IMR-90 (cell line): Measurements from ENCODE around the gene MYEOV. TPM values are rescaled to one million over a fixed set of nuclear protein-coding genes. Genes with fewer than 3 reads are reported as not detected.

ENCODE experiments used
- ATAC-seq: fragments of 200-7000 bp; cut with Tn5 transposase; 2 replicates; pipeline ENCODE4 v1.9.1; 2020; ENCODE audit warnings: low read depth, mild to moderate bottlenecking, moderate library complexity
- BruUV-seq: library from RNA; stranded (reverse); fragments of 400-500 nt; replicated peaks from 2 replicates; lab custom pipeline; 2021; lab: Mats Ljungman, UMichigan
- CTCF ChIA-PET: fragments of 300-600 bp; formaldehyde crosslinking; extraction: SDS; loops from one replicate; lab custom pipeline; 2021; ENCODE audit warnings: antibody characterized with exemption; lab: Yijun Ruan, JAX
- POLR2A ChIA-PET: fragments of 300-600 bp; sonication (Branson Sonifier 250); formaldehyde crosslinking; loops from one replicate; lab custom pipeline; 2022; ENCODE audit warnings: antibody characterized with exemption; ENCODE audit not compliant: unreplicated experiment; lab: Charles Lee
- DNase-seq: peaks from one replicate; pipeline ENCODE4 v3.0.0; 2013
- H2AFZ ChIP-seq: replicated peaks from 2 replicates; pipeline ENCODE3; 2013; ENCODE audit warnings: low read length, mild to moderate bottlenecking; ENCODE audit not compliant: poor library complexity
- H2AK5ac ChIP-seq: 2 replicates; pipeline ENCODE4 v1.6.1; 2013; ENCODE audit warnings: low read depth, low read length, inconsistent platforms
- H2AK9ac ChIP-seq: replicated peaks from 2 replicates; pipeline ENCODE3; 2013; ENCODE audit warnings: mild to moderate bottlenecking, low read depth, low read length, moderate library complexity; ENCODE audit not compliant: poor library complexity
- H2BK120ac ChIP-seq: 2 replicates; pipeline ENCODE4 v1.6.1; 2013; ENCODE audit warnings: low read depth, low read length, inconsistent platforms
- H2BK15ac ChIP-seq: 3 replicates; pipeline ENCODE4 v1.6.1; 2013; ENCODE audit warnings: low read depth, low read length, inconsistent platforms
- H2BK20ac ChIP-seq: 2 replicates; pipeline ENCODE4 v1.6.1; 2013; ENCODE audit warnings: low read depth, mild to moderate bottlenecking, inconsistent platforms, low read length, moderate library complexity
- H2BK5ac ChIP-seq: 2 replicates; pipeline ENCODE4 v1.6.1; 2013; ENCODE audit warnings: mild to moderate bottlenecking, low read depth, low read length, inconsistent platforms; ENCODE audit not compliant: poor library complexity, severe bottlenecking
- H3K14ac ChIP-seq: replicated peaks from 2 replicates; pipeline ENCODE4 v1.6.1; 2013; ENCODE audit warnings: low read depth, low read length, inconsistent platforms
- H3K18ac ChIP-seq: 2 replicates; pipeline ENCODE4 v1.6.1; 2013; ENCODE audit warnings: low read depth, low read length, control low read depth
- H3K23ac ChIP-seq: 2 replicates; pipeline ENCODE4 v1.6.1; 2013; ENCODE audit warnings: low read depth, low read length, inconsistent platforms
- H3K27ac ChIP-seq: 2 replicates; pipeline ENCODE4 v1.5.1; 2013; ENCODE audit warnings: mild to moderate bottlenecking, control low read depth, low read length; ENCODE audit not compliant: insufficient read depth
- H3K27me3 ChIP-seq: 2 replicates; pipeline ENCODE4 v1.6.1; 2013; ENCODE audit warnings: low read length; ENCODE audit not compliant: control insufficient read depth, insufficient read depth
- H3K36me3 ChIP-seq: 2 replicates; pipeline ENCODE4 v1.6.1; 2013; ENCODE audit warnings: low read length, mixed read lengths; ENCODE audit not compliant: control insufficient read depth, insufficient read depth
- H3K4ac ChIP-seq: 2 replicates; pipeline ENCODE4 v1.6.1; 2013; ENCODE audit warnings: low read depth, low read length, inconsistent platforms
- H3K4me1 ChIP-seq: 2 replicates; pipeline ENCODE4 v1.6.1; 2013; ENCODE audit warnings: low read length, mixed read lengths; ENCODE audit not compliant: control insufficient read depth, insufficient read depth
- H3K4me2 ChIP-seq: 2 replicates; pipeline ENCODE4 v1.6.1; 2013; ENCODE audit warnings: low read depth, mild to moderate bottlenecking, control low read depth, low read length, moderate library complexity
- H3K4me3 ChIP-seq: 2 replicates; pipeline ENCODE4 v1.5.1; 2013; ENCODE audit warnings: low read depth, mild to moderate bottlenecking, control low read depth, low read length, moderate library complexity; ENCODE audit not compliant: insufficient read depth
- H3K56ac ChIP-seq: 2 replicates; pipeline ENCODE4 v1.6.1; 2013; ENCODE audit warnings: low read length, inconsistent platforms; ENCODE audit not compliant: insufficient read depth; ENCODE audit errors: extremely low read depth
- H3K79me1 ChIP-seq, 2 experiments: 2 replicates each; pipeline ENCODE4 v1.6.1; 2013; ENCODE audit warnings: low read length in 2 of 2, inconsistent platforms in 1 of 2, low read depth in 1 of 2
- H3K9ac ChIP-seq: 2 replicates; pipeline ENCODE4 v1.6.1; 2013; ENCODE audit warnings: low read depth, low read length, control low read depth
- H3K9me1 ChIP-seq: 2 replicates; pipeline ENCODE4 v1.6.1; 2013; ENCODE audit warnings: low read length, inconsistent platforms; ENCODE audit not compliant: insufficient read depth
- H3K9me3 ChIP-seq: 2 replicates; pipeline ENCODE4 v1.6.1; 2013; ENCODE audit warnings: low read length; ENCODE audit not compliant: control insufficient read depth, insufficient read depth
- H4K20me1 ChIP-seq: 2 replicates; pipeline ENCODE4 v1.6.1; 2013; ENCODE audit warnings: low read length, inconsistent platforms; ENCODE audit not compliant: insufficient read depth
- H4K5ac ChIP-seq: 2 replicates; pipeline ENCODE4 v1.6.1; 2013; ENCODE audit warnings: mild to moderate bottlenecking, low read depth, low read length, control low read depth
- H4K8ac ChIP-seq, 2 experiments: 2 replicates each; pipeline ENCODE4 v1.6.1; 2013; ENCODE audit warnings: low read depth in 2 of 2, low read length in 2 of 2, control low read depth in 1 of 2, inconsistent platforms in 1 of 2
- H4K91ac ChIP-seq: 2 replicates; pipeline ENCODE4 v1.6.1; 2013; ENCODE audit warnings: low read depth, low read length, inconsistent platforms; ENCODE audit not compliant: insufficient read depth
- POLR2A ChIP-seq: IDR thresholded peaks from 2 replicates; pipeline ENCODE4 v1.6.1; 2012; ENCODE audit warnings: mild to moderate bottlenecking, low read depth, low read length
- RCOR1 ChIP-seq: IDR thresholded peaks from 2 replicates; pipeline ENCODE4 v1.6.1; 2012; ENCODE audit warnings: mild to moderate bottlenecking, low read length, improper control_type of control experiment; ENCODE audit not compliant: insufficient replicate concordance
- RFX5 ChIP-seq: IDR thresholded peaks from 2 replicates; pipeline ENCODE4 v1.8.0; 2012; ENCODE audit warnings: low read depth, mild to moderate bottlenecking, low read length, moderate library complexity
- WGBS, 2 experiments: methylation state at CpG; one replicate each; pipeline versions ENCODE4 v1.1.5 to v1.1.7; 2013; ENCODE audit warnings: missing lambda C conversion rate in 2 of 2; ENCODE audit not compliant: insufficient read length in 1 of 2; ENCODE audit errors: extremely low coverage in 2 of 2; 5-methylcytosine and 5-hydroxymethylcytosine counted together
- dilution Hi-C: fragments of 300-500 bp; cut with HindIII; formaldehyde crosslinking; loops from one replicate; pipeline ENCODE4 v1.14.3; 2018; ENCODE audit warnings: low sequenced_read_pairs; ENCODE audit not compliant: unreplicated experiment
- in situ Hi-C: fragments of 300-500 bp; cut with MboI; formaldehyde crosslinking; loops from 3 replicates; pipeline ENCODE4 v1.14.3; 2019; ENCODE audit warnings: low sequenced_read_pairs, inconsistent platforms, mixed read lengths
- intact Hi-C: fragments of 100-400 bp; cut with micrococcal nuclease; formaldehyde crosslinking; loops from 2 replicates; pipeline ENCODE4 v1.10.0; 2022
- polyA plus RNA-seq, 3 experiments: library from polyadenylated mRNA; depleted of rRNA; stranded (reverse); fragments of >200 nt; gene quantifications; 2 replicates each; pipeline ENCODE4 v1.2.3, GENCODE V29; 2012; ENCODE audit warnings: low replicate concordance in 1 of 3
- total RNA-seq: library from RNA; depleted of rRNA; stranded (reverse); fragments of >200 nt; gene quantifications from 2 replicates; pipeline ENCODE4 v1.2.3, GENCODE V29; 2012
- TF ChIP-seq, protein P1 (sequence below): fragments of 150-350 bp; IDR thresholded peaks from 2 replicates; pipeline ENCODE4 v1.6.1; 2016; ENCODE audit warnings: low read depth, mild to moderate bottlenecking, low read length, moderate library complexity, borderline replicate concordance

Gene MYEOV
- total and polyA plus RNA-seq, 2 of the 4 experiments (the other 2 are of a cell fraction): 5.8 to 6.8 TPM

DNA sequence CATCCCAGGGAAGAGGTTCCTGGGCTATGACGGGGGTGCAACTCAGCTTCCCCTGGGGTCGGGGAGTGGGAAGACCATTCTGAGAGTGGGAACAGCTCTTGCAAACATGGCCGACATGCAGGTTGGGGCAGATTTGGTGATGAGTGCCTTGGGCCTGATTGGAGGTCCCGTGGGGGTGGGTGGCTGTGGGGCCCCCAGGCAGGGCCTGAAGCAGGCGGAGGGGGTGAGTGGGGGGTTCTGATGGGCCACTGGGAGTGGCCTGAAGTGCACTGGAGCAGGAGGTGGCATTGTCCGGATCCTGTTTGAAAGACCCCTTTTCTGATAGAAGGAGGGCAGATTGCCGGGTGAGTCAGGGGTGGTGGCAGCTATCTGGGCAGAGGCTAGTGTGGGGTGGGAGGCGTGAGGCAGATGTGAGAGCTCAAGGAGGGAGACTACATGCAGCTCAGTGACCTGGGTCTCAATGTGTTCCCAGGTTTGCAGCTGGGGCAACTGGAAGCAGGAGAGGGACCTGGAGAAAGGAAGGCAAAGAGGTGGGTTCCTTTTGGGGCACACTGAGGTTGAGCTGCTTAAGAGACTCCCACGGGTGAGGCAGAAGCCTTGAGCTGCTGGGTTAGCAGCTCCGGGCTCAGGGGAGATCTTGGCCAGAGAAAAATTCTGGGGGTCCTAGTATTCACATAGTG lies 15.1 kb downstream of the MYEOV start:
- ATAC-seq (no peak), DNase-seq (no peak)
- Histone ChIP-seq H4K91ac (no peak overlapping the region), H2AK5ac (peak overlapping the region; percentile 98), H2BK120ac (peak overlapping the region; percentile 93), H3K4me2 (no peak overlapping the region), H2BK5ac (no peak overlapping the region), H3K79me1 (peaks cover 8 to 68% of the 10 kb centered on the region in 2 experiments; a peak in 3 of 4 replicates), H2AFZ (no peak overlapping the region), H3K27ac (no peak overlapping the region), H2AK9ac (peak overlapping the region; percentile 5), H3K4me3 (no peak overlapping the region), H3K56ac (no peak overlapping the region), H4K8ac (peak overlapping the region in 1 of 2 experiments; percentile 49; a peak in 1 of 4 replicates), H3K23ac (no peak overlapping the region; the same call in 1 of the 2 replicates), H3K18ac (no peak overlapping the region), H3K9me3 (no peaks in the 10 kb centered on the region), H3K4me1 (peaks cover 12% of the 10 kb centered on the region), H3K9ac (no peak overlapping the region), H2BK20ac (peak overlapping the region; percentile 22; the same call in 1 of the 2 replicates), H3K9me1 (peaks cover 15% of the 10 kb centered on the region), H3K14ac (0 out of 2 replicates have a peak overlapping the region, but pooled peaks have one; percentile 5), H3K4ac (peak overlapping the region; percentile 45), H2BK15ac (no peak overlapping the region), H4K5ac (no peak overlapping the region), H4K20me1 (no peaks in the 10 kb centered on the region), H3K27me3 (no peaks in the 10 kb centered on the region), H3K36me3 (no peaks in the 10 kb centered on the region)
- intact Hi-C loops (no loop called here), dilution Hi-C loops (no loop called here), in situ Hi-C loops (no loop called here)
- TF ChIP-seq POLR2A: no peak
- no peak for TF ChIP-seq RCOR1
- TF ChIP-seq, protein P1, sequence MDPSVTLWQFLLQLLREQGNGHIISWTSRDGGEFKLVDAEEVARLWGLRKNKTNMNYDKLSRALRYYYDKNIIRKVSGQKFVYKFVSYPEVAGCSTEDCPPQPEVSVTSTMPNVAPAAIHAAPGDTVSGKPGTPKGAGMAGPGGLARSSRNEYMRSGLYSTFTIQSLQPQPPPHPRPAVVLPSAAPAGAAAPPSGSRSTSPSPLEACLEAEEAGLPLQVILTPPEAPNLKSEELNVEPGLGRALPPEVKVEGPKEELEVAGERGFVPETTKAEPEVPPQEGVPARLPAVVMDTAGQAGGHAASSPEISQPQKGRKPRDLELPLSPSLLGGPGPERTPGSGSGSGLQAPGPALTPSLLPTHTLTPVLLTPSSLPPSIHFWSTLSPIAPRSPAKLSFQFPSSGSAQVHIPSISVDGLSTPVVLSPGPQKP: no peak
- no peak for TF ChIP-seq RFX5
- WGBS, 2 experiments: no CpG with 5 or more reads among the region's 10 CpGs
- ChIA-PET CTCF (no interaction called here), POLR2A (no interaction called here)
- no TSS peak for BruUV-seq
